ENCODE data around the gene FGF19.

FGF19 gene

GRCh38 chr11:69703768-69704507 lies at the start of gene FGF19:
TSS of gene FGF19 (minus strand) at chr11:69704022. CDS start at chr11:69703876, 146 bp downstream.
- Mint-ChIP-seq H3K4me3 (peak within 1 kb of the TSS; percentile 32), H3K4me1 (peaks cover 6% of the 10 kb centered on the region), H3K27ac (no peak within 1 kb of the TSS), H3K36me3 (no peaks in the 10 kb centered on the region), H3K27me3 (peaks cover 10% of the 10 kb centered on the region), H3K9me3 (no peaks in the 10 kb centered on the region)
- no peak for DNase-seq (ENCODE audit: low spot score in 2 of 2)
- ATAC-seq (ENCODE audit: low read depth) = no peak

DNA sequence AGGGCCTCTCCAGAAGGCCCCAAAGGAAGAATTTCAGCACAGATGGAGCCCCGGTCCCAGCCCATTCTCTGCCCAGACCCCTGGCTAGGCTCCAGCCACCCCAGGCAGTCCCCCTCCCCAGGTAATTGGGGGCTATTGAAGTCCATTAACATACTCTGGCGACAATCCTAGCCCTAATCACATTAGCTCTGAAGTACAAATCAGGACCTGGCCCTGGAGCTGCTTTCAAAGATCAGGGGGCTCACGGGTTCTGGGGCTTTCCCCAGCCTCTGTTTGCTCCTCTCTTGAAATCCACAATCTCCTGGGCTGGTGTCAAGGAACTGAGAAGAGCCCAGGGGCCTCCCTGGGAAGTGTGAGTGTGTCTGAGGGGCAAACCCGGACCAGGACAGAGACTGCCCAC lies 49.1 kb upstream of the FGF19 start:
- H3K9me3 Mint-ChIP-seq = peaks cover 2% of the 10 kb centered on the region
- peaks cover 3% of the 10 kb centered on the region for H3K36me3 Mint-ChIP-seq
- H3K4me1 Mint-ChIP-seq = no peaks in the 10 kb centered on the region
- no peak for ATAC-seq (ENCODE audit: low read depth)
- H3K4me3 Mint-ChIP-seq = no peak overlapping the region
- peaks cover 15% of the 10 kb centered on the region for H3K27me3 Mint-ChIP-seq
- DNase-seq (ENCODE audit: low spot score in 2 of 2) = no peak
- no peak overlapping the region for H3K27ac Mint-ChIP-seq

GRCh38 chr11:69750875-69751597 lies 47.2 kb upstream of the FGF19 start:
- no peak for ATAC-seq (ENCODE audit: low read depth)
- Mint-ChIP-seq H3K4me1 (no peaks in the 10 kb centered on the region), H3K9me3 (no peaks in the 10 kb centered on the region), H3K27ac (no peak overlapping the region), H3K27me3 (peaks cover 10% of the 10 kb centered on the region), H3K36me3 (no peaks in the 10 kb centered on the region), H3K4me3 (no peak overlapping the region)
- no peak for DNase-seq (ENCODE audit: low spot score in 2 of 2)

DNA sequence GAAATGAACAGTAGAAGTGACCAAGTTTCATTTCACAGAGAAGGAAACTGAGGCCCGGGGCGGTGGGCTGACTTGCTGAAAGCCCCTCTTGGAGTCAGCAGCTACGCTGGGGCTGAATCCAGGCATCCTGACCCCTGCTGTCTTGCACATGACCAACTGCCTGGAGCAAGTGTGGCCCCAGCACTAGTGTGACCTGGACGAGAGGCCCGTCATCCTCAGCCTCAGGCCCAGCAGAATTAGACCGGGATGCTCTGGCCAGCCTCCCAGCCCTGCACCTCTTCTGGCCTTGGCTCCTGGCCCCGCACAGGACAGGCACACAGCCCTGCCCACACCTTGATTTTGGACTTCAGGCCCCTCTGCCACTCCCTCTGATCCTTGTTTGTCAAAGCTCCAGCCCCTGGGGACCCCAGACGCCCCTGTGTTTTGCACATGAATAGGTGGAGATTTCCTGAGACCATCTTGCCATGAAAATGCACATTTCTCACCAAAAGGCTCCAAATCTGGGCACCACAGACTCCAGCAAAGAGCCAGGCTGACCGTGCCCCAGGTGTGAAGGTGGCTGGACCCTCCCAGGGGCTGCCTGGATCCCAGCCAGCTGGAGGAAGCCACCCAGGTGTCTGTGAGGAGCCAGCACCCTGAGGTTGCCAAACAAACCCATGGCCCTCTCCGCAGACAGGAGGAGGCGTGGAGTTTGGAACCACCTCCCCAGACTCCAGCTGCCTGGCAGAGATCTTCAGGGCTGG lies 46.5 kb upstream of the FGF19 start:
- Mint-ChIP-seq H3K9me3 (no peaks in the 10 kb centered on the region), H3K27me3 (peaks cover 14% of the 10 kb centered on the region), H3K36me3 (no peaks in the 10 kb centered on the region), H3K4me1 (no peaks in the 10 kb centered on the region), H3K27ac (no peak overlapping the region), H3K4me3 (no peak overlapping the region)
- no peak for ATAC-seq (ENCODE audit: low read depth)
- no peak for DNase-seq (ENCODE audit: low spot score in 2 of 2)

GRCh38 chr11:69748637-69749036 lies 44.8 kb upstream of the FGF19 start:
- Mint-ChIP-seq H3K9me3 (no peaks in the 10 kb centered on the region), H3K4me3 (no peak overlapping the region), H3K36me3 (no peaks in the 10 kb centered on the region), H3K27me3 (peaks cover 16% of the 10 kb centered on the region), H3K27ac (no peak overlapping the region), H3K4me1 (no peaks in the 10 kb centered on the region)
- ATAC-seq (ENCODE audit: low read depth) = no peak
- DNase-seq (ENCODE audit: low spot score in 2 of 2) = no peak

- Mint-ChIP-seq H3K4me1 (no peaks in the 10 kb centered on the region), H3K27me3 (peaks cover 16% of the 10 kb centered on the region), H3K36me3 (no peaks in the 10 kb centered on the region), H3K9me3 (no peaks in the 10 kb centered on the region), H3K4me3 (no peak overlapping the region), H3K27ac (no peak overlapping the region)
- no peak for ATAC-seq (ENCODE audit: low read depth)
- no peak for DNase-seq (ENCODE audit: low spot score in 2 of 2)
Measured at GRCh38 chr11:69746752-69747742, 43.2 kb upstream of the FGF19 start.

- Mint-ChIP-seq H3K9me3 (no peaks in the 10 kb centered on the region), H3K27ac (no peak overlapping the region), H3K27me3 (peaks cover 17% of the 10 kb centered on the region), H3K4me3 (no peak overlapping the region), H3K36me3 (no peaks in the 10 kb centered on the region), H3K4me1 (no peaks in the 10 kb centered on the region)
- DNase-seq (ENCODE audit: low spot score in 2 of 2) (no peak), ATAC-seq (ENCODE audit: low read depth) (no peak)
Measured at GRCh38 chr11:69746140-69746539, 42.3 kb upstream of the FGF19 start.

DNA sequence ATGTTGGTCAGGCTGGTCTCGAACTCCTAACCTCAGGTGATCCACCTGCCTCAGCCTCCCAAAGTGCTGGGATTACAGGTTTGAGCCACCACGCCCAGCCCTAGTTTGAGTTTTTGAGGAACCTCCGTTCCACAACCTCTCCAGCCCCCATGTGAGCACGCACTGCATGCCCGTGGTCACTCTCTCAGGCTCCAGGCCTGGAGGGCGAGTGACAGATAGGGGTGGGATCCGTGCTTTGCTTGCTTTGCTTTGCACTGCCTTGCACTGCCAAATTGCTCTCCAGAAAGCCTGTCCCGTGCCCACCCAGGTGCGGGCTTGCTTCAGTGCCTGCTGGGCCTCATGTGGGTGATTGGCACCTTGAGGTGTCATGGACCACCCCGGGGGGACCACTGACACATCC lies 41.4 kb upstream of the FGF19 start:
- Mint-ChIP-seq H3K27me3 (peaks cover 14% of the 10 kb centered on the region), H3K4me1 (no peaks in the 10 kb centered on the region), H3K4me3 (no peak overlapping the region), H3K9me3 (no peaks in the 10 kb centered on the region), H3K36me3 (no peaks in the 10 kb centered on the region), H3K27ac (no peak overlapping the region)
- ATAC-seq (ENCODE audit: low read depth) (no peak), DNase-seq (ENCODE audit: low spot score in 2 of 2) (no peak)

DNA sequence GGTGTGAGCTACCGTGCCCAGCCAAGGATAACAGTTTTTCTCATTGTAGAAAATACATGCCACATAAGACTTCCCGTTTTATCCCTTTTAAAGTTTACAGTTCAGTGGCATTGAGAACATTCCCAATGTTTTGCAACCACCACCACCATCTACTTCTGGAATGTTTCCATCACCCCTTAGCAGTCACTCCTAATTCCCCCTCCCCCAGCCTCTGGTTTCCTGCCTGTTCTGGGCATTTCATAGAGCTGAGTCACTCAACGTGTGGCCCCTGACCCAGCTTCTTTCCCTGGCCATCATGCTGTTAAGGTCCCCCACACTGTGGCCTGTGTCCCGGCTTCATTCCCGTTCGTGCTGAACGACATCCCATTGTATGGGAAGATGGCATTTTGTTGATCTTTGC lies 40.6 kb upstream of the FGF19 start:
- no peak overlapping the region for H3K27ac Mint-ChIP-seq

GRCh38 chr11:69734841-69735240 lies 31.0 kb upstream of the FGF19 start:
- DNase-seq (ENCODE audit: low spot score in 2 of 2) (no peak), ATAC-seq (ENCODE audit: low read depth) (no peak)
- H3K4me1 Mint-ChIP-seq = no peaks in the 10 kb centered on the region
- H3K4me3 Mint-ChIP-seq = no peak overlapping the region
- peaks cover 16% of the 10 kb centered on the region for H3K9me3 Mint-ChIP-seq
- H3K36me3 Mint-ChIP-seq = no peaks in the 10 kb centered on the region
- H3K27ac Mint-ChIP-seq = no peak overlapping the region
- peaks cover 11% of the 10 kb centered on the region for H3K27me3 Mint-ChIP-seq

More for the DNA sequence above, 40.6 kb upstream of the FGF19 start:
- Mint-ChIP-seq H3K4me3 (no peak overlapping the region), H3K27me3 (peaks cover 14% of the 10 kb centered on the region), H3K36me3 (no peaks in the 10 kb centered on the region), H3K9me3 (peaks cover 2% of the 10 kb centered on the region), H3K4me1 (no peaks in the 10 kb centered on the region)
- no peak for DNase-seq (ENCODE audit: low spot score in 2 of 2)
- no peak for ATAC-seq (ENCODE audit: low read depth)

DNA sequence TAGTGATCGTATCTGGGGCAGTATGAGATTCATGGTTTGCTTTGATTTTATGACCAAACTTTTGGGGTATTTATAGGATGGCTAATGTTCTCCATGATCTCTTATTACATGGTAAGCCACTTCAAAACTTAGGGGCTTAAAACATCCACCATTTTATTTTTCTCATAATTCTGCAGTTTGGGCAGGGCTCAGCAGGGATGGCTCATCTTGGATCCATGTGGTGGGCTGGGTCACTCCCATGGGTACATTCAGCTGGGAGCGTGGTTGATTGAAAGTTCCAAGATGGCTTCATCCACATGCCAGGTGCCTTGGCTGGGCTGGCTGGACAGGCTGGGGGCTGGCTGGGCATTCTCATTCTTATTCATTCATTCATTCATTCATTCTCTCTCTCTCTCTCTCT lies 30.5 kb upstream of the FGF19 start:
- H3K9me3 Mint-ChIP-seq = peaks cover 13% of the 10 kb centered on the region
- no peaks in the 10 kb centered on the region for H3K4me1 Mint-ChIP-seq
- no peak for DNase-seq (ENCODE audit: low spot score in 2 of 2)
- no peaks in the 10 kb centered on the region for H3K36me3 Mint-ChIP-seq
- no peak for ATAC-seq (ENCODE audit: low read depth)
- no peak overlapping the region for H3K4me3 Mint-ChIP-seq
- H3K27me3 Mint-ChIP-seq = peaks cover 13% of the 10 kb centered on the region
- H3K27ac Mint-ChIP-seq = no peak overlapping the region

- Mint-ChIP-seq H3K4me3 (no peak overlapping the region), H3K27ac (no peak overlapping the region), H3K36me3 (no peaks in the 10 kb centered on the region), H3K9me3 (peaks cover 13% of the 10 kb centered on the region), H3K4me1 (no peaks in the 10 kb centered on the region), H3K27me3 (peaks cover 16% of the 10 kb centered on the region)
- DNase-seq (ENCODE audit: low spot score in 2 of 2) = no peak
- ATAC-seq (ENCODE audit: low read depth) = no peak
Measured at GRCh38 chr11:69732910-69733309, 29.1 kb upstream of the FGF19 start.

DNA sequence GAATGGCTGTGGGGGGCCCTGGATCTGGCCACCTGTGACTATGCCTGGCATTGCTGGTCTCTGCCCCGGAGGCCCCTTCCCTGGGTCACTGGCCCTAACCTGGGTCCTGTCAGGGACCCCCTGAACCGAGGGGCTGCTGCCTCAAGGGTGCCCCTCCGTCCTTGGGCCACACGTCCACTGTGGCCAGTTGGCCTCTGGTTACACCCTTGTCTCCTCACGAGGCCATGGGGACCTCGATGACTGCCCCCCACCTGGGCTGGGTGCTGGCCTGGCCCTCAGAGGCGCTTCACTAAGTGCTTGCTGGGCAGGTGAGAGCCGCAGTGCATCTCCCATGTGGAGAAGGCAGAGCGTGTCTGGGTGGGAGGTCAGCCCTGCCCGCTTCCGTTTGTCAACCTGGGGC lies 27.3 kb upstream of the FGF19 start:
- ATAC-seq (ENCODE audit: low read depth) (no peak), DNase-seq (ENCODE audit: low spot score in 2 of 2) (no peak)
- H3K27ac Mint-ChIP-seq = no peak overlapping the region
- peaks cover 23% of the 10 kb centered on the region for H3K27me3 Mint-ChIP-seq
- H3K4me3 Mint-ChIP-seq = no peak overlapping the region
- no peaks in the 10 kb centered on the region for H3K36me3 Mint-ChIP-seq
- peaks cover 2% of the 10 kb centered on the region for H3K4me1 Mint-ChIP-seq
- peaks cover 10% of the 10 kb centered on the region for H3K9me3 Mint-ChIP-seq

Measured in memory B cell (primary cell).